ENCODE measurements around the gene CGRRF1.

CGRRF1 gene

DNA sequence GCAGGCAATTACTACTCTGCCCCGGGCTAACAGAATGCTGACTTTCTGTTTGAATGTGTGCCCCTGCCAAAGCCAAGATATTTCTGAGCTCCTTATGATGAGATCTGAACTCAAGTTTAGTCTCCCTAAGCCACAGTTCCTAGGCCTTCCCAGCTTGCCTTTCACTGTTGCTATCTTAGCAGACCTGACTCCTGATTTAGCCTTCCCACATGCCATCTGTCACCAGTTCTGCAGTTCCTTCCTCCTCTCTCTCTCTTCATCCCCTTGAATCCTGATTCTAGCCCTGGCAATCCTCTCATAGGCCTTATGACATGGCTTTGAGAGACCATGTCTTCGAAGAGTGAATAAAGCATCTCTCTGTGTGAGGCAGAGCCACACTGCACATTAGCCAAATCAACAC lies 44.7 kb downstream of the CGRRF1 start:
- DNase-seq, result no peak

DNA sequence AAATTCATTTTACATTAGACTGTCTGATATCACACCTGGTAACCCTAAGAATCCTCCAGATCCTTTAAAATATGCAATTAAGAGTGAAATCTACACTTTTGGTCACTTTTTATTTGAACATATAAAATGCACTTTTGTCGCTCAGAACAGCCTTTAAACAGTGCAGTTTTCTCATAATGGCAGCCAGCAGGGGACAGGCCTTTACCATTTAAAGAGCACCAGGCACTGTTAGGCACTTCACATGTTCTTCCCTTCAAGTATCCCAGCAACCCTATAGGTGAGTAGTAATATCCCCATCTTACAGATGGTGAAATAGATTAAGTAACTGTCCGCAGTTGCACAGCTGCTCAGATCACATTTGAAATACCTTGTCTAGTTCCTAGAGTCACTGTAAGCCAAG lies 45.9 kb downstream of the CGRRF1 start:
- DNase-seq, result no peak

DNA sequence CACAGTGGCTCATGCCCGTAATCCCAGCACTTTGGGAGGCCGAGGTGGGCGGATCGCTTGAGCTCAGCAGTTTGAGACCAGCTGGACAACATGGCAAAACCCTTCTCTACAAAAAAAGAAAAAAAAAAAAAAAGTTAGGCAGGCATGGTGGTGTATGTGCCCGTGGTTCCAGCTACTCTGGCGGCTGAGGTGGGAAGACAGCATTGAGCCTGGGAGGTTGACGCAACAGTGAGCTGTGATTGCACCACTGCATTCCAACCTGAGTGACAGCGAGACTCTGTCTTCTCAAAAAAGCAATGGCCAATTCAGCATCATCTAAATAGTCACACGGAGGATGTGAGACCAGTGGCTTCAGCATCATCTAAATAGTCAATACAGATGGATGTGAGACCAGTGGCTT lies 46.8 kb downstream of the CGRRF1 start:
- no peak for DNase-seq

DNA sequence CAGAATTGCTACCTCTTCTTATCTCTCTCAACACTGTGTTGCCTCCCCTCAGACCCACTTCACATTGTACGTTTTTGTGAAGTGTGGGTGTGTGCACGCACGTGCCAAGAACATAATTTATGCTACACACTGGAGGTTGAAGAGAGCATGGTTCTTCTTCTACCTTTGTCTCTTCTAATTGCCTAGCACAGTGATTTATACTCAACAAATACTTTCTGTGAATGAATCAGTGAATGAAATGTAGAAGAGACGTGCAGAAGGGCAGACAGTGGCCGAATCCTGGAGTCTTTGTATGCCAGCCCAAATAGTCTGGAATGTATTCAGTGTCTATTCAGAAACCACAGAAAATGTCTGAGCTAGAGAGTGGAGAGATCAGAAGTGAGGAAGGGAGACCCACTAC lies 52.6 kb downstream of the CGRRF1 start:
- DNase-seq, result no peak

DNA sequence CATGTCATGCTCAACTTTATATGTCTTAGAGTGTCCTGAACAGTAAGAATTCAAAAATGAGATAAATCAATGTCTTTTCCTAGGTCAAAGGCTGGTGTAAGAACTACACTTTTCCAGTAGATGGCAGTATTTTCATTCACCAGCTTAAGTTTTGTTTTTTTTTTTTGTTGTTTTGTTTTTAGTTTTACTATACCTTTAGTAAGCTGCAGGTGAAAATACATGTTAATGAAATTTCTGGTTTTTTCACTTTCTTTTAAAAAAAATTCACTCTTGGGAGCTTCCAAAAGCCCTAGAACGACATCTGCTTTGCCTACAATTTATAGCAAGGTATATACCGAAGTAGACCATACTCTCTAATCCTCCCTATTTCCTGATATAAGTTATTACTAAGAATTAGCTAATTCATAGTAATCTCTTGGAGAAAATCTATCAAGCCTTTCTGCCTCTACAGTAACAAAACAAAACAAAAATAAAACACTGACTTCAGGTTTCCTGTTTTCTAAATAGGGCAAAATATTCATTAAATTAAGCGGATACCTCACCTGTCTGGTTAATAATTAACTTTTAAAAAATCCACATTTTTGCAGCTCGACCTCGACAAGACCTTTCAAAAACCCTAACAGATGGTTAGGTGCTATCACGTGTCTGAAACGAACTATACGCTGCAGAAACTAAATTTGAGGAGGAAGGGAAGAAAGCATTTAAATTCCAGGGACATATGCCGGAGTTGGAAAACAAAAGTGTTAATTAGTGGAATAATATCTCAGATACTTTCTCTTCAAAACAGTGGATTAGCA lies 54.6 kb downstream of the CGRRF1 start:
- DNase-seq, result no peak

DNA sequence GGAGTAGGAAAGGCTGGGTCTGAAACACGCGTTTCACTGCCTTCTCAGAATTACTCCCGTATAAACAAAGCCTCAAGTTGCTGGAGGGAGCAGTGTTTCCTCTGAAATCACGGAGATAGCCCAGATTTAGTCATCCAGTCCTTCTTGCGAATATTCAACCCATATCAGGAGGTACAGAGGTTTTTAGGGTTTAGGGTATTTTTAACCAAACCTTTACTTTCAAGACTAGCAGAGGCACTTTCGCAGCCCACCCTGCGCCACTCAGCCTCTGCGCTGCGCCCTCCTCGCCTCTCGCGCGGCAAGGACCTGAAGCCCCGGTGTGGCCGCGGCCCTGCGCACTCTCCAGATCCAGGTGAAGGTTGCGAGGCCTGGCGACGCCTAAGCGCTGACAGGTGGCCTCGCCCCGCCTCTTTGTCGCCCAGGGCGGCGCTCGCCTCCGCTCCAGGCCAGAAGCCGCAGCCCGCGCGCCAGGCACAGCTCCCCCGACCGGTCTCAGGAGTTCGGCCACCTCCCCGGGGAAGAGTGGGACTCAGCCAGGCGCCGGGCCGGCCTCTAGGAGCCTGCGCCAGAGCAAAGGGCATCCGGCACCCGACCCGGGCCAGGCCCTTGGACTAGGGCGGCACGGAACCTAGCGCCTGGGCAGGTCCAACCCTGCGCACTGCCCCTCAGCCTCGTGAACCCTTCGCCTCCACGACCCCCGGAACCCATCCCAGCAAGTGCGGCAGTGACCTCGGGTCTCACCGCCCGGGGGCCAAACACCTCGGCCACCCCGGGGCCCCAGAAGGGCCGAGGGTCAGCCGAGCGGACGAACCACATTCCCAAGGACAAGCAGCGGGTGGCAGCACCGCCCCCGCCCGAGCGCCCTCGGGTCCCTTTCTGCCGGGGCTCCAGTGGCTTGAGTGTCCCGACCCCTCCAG lies 55.4 kb downstream of the CGRRF1 start:
- DNase-seq, result no peak

DNA sequence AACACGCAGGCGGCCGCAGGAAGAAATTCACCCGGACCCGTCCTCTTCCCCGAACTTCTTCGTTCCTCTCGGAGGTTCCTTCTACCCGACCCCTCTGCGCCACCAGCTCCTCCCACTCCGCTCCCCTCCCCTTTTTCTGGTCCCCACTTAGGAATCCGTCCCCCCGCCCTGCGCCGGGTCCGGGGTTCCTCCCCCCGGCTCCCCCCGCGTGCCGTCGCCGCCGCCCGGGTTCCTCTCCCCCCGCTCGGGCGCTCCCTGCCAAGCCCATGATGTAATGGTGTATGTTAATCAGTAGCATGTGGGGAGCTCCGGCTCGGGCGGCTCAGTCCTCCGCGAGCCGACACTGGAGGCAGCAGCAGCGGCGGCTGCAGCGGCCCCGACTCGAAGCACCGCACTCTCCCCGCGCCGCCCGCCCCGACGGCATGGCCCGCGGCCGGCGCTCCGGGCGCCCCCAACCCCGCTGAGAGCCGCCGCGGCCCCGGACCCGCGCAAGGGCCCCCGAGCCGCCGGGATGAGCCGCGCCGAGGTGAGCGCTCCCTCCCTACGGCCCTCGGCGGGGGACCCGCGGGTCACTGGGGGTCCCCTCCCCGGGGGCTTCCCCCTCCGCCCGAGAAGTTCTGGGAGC lies 56.2 kb downstream of the CGRRF1 start:
- DNase-seq, result no peak

DNA sequence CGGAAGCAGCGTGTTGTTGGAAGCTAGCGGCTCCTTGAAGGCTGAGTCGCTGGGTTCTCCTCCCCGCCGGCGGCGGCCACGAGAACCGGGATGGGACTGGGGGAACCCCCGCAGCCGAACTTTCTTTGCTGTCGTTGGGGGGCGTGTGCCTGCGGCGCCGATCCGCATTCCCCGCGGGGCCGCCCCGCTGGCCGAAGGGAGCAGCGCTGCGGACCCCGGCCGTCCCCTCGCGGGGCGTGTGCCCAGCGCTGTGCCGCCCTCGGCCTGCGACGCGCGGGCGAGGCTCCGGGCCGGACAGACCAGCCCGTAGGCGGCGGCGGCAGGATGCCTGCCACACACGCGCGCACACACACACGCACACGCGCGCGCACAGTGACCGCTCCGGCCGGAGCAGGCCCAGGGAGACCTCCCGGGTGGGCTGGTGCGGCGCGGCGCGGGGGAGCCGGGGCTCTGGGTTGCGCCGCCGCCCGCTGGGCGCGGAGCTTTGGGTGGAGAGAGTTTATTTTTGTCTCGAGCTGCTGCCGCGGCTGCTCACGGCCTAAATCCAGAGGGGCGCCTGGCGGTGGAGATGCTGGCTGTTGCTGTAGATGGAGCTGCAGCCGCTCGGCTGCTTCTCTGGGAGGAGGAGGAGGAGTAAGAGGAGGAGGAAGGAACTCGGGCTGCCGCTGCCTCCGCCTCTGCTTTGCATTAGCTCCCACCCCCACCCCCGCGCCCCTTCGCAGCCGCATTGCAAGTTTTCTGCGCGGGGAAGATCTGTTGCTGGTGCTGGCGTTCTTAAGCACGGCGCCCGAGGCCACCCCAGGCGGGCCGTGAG lies 56.9 kb downstream of the CGRRF1 start, which contains the start of gene SAMD4A:
TSS of gene SAMD4A (plus strand) at position 719 of the 814 bp plus-strand sequence. CDS start 789 bp downstream, outside the sequence.
- DNase-seq, result no peak

DNA sequence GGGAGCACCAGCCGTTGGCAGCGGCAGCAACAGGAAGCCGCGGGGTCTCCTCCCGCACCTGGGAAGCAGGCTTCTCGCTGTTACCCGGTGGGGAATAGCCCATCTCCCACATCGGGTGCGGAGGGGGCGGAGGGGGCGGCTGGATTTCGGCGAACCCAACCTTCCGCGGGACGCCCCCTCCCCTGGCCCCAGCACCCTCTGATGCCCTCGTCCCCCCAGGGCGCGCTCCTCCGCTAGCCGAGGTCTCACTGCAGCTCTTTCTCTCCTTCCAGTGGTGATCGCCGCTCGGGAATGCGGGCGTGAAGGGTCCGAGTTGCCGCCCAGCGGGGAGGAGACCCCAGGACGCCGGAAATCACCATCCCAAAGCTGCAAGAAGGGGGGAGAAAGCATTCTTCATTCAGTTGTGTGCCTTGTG lies 57.5 kb downstream of the CGRRF1 start:
- no peak for DNase-seq

DNA sequence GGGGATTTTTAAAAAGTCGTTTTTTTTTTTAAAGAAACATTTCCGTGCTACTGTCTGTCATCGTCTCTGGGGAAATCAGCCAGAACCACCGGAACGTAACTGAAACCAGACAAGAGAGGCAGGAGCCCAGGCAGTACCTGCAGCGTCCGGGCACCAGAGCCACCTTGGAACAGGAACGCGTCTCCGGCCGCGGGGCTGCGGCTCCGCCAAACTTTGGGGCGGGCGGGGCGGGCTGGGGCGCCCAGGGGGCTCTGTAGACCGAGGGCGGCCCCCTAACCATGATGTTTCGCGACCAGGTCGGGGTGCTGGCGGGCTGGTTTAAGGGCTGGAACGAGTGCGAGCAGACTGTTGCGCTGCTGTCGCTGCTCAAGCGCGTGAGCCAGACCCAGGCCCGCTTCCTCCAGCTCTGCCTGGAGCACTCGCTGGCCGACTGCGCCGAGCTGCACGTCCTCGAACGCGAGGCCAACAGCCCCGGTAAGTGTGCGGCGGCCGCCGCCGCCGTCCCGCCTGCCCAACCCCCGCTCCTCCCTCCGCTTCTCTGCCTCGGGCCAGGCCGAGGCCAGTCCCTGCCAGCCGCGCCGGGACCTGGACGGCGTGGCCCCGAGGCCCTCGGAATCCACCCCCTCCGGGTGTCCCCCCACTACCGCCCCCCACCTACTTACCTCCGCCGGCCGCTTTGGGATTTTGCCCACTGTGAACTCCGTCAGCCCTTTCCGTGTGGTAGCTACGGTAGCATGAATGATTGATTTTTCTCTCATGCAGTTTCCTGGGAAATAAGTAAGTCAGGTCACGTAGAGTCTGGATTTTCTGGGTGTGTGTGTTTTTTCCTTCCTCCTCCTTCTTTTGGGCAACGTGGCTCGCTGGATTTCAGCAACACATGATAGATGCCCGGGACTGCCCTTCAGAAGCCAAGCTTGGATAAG lies 58.2 kb downstream of the CGRRF1 start:
- DNase-seq, result no peak

DNA sequence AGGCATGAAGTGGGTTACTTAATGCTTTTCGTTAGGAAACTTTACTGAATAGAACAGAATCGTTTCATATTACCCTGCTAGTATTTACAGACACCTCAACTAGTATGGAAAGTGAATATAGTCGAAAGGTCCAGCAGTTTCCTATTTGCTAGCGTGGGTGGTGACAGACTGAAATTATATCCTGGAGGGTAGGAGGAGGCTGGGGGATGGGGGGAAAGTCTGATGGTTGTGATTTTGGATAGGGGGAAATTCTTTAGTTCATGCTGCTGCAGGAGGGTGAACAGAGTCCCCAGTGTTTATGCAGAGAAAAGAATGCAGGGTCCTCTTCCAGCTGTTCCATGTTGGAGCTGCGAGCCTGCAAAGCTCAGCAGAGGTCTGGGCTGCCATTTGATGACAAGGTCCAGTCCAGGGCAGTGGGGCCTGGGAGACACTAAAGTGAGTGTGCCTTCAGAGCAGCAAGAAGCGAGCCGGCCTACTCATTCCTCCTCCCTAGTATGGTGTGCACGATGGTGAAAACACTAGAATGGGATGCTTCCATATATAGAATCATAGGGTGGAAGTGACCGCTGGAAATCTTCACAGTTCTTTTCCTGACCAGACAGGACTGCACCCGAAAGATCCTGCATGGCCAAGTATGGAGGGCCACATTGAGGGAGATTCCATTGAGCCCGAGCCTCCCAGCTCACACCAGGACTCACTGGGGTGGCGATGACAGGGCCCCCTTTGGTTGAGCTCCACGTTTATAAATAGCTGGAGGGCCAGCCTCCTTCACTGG lies 59.3 kb downstream of the CGRRF1 start:
- DNase-seq, result no peak

DNA sequence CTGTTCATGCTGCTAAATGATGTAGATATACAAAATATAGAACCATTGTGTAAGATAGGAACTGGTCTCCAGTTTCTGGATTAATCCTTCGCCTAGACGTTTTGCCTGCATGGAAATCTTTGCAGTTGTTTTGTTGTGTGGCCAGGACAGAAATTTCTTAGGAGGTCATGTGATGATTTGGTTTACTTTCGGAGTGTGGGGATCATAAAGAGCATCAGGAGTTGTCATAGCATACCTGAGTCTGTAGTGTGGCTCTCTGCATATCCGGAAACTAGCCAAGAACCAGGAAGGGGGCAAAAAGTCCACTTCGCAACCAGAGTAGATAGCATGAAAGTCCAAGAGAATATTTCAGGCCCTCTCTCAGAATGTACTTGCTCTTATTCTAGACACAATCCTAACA lies 60.3 kb downstream of the CGRRF1 start:
- DNase-seq, result no peak

DNA sequence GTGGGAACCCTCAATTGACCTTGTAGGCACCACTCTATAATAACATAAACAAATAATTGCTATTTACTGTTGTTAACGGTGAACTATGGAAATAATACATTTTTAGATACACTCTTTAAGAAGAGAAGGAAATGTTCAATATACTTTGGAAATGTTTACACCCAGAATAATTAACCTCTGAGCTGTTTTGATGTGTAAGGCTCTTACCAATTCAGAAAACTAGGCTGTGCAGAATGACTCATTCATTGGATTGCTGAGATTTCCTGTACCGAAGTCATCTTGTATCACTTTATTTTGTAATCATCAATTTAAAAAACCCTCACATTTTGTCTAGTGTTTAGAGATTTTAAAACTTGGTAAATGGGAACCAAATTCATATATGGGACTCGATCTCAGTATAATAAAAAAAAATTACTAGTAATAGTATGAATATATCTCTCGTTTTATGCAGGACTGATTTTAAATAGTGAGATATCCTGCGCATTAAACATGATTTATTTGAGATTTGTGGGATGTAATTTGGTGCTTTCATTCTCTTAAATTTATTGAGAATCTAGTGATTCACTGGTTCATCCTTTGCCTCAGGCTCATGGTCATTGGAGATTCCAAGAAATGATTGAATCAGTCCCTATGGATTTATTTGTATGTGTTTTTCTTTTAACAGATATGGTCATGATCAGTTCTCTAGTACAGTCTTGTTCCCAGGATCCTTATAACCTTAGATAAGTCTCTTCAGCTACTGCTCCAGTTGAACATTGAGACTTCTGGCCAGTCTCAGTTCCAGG lies 61.1 kb downstream of the CGRRF1 start:
- no peak for DNase-seq

DNA sequence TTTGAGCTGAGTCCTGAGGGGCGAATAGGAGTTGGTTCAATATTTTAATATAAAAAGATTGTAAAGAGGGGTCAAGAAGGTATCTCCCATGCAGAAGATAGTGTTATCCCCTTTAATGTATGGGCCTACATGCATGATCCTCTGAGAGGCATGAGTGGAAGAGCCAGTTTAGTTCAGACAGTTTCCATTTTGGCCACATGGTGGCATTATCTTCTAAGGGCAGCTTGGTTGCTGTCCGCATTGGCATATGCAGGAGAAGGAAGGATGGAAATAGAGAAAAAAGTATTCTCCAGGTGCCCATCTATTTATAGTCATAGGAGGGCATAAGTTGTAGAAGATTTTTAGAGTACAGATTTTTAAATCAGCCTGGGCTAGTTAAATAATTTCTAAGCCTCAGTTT lies 62.6 kb downstream of the CGRRF1 start:
- DNase-seq, result no peak

DNA sequence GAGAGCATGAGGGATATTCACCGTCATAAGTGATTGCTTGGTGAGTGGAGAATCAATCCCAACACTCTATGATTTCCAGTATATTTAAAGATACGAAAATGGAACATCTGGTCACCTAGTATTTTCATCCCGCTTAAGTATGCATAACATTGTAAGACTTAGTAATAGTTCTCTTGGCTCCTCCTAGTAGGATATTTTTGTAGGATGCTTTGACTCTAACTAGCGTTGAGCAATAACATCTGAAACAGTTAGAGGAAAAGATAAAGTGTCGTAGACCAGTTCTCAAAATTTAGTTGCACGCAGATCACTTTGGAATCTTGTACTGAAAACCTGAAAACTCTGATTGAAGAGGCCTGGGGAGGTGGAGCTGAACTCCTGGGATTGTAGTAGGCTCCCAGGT lies 64.8 kb downstream of the CGRRF1 start:
- no peak for DNase-seq

DNA sequence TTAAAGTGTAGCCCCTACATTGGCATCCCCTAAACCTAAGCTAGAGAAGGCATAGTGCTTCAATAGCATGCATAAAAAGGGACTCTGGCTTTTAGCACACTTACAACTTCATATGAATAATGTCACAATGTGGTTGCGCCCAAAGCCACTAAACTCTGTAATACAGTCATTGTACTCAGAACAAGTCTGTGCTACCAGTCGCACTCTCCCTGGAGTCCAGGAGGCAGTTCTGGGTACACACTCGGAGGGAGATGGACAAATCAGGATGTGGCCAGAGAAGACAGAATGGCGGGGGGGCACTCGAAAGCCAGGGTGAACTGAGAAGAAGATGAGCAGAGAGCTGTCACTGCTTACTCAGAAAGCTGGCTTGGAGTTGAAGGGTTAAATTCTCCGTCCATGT lies 67.8 kb downstream of the CGRRF1 start:
- no peak for DNase-seq

DNA sequence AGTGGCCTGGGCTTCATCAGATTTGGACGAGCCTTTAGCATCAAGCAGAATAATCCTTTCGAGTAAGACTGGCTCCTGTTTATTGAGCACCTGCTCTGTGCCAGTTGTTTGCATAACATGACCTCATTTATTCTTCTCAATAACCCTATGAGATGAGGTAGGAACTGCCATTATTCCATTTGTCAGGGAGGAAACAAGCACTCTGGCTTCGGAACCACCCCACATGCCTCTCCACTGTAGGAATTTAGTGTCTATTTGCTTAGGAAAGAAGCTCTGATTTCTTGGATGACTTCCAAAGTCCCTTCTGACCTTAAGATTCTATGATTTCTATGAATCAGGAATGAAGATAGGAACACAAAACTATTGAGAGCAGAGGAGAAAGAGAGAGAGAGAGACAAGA lies 68.3 kb downstream of the CGRRF1 start:
- DNase-seq, result no peak

DNA sequence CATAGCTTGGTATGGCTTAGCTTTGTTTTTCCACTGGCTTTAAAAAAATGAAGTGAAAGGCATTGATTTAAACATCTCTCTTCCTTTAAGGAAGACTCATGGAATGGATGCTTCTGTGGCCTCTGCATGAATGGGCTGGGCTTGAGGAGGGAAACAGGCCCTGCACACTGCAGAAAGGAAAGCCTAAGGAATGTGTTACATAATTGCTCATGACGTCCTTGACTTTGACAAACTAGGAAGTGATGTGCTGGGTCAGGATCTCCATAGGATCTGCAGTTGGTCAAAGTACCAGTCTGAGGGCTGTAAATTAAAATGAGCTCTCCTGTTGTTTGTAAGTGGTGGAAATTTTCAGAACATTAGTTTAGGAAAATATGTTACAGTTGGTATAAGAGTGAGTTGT lies 69.9 kb downstream of the CGRRF1 start:
- no peak for DNase-seq

DNA sequence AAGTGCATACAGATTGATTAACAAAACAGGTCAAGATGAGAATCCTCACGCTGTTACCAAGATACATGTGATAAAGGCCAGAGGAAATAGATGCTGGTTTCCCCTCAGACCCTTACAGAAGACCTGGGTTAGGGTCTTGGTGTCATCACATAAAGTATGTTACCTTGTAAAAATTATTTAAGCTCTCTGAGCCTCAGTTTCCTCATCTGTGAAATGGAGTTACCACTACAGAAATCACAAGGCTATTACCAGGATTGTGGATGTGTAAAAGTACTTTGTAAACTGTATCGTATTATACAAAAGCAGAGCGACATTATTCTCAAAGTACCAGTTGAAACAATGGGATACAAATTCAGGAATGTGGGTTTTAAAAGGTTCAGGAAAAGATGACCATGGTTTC lies 71.2 kb downstream of the CGRRF1 start:
- DNase-seq, result no peak

DNA sequence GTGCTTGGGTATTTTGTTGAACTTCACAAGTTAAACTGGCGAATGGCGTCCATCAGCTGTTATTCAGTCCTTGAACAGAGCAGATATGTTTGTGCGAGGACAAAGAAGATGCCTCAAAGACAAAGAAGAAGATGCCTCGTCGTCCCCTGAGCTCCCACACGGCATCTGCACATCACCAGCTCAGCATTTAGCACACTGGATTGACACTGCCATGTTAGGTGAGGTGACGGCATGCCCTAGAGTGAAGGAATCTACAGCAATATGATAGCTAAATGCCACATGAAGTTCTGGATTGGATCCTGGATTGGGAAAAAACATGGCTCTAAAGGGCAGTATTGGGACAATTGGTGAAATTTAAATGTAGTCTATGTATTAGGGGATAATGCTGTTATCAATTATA lies 72.6 kb downstream of the CGRRF1 start:
- no peak for DNase-seq

Data from DMS153 (cell line).